ENCODE results near the gene CDK5R1.
A peak's percentile ranks its signal among the peaks of the same experiment; 100 is the strongest.

The CDK5R1 gene

DNA sequence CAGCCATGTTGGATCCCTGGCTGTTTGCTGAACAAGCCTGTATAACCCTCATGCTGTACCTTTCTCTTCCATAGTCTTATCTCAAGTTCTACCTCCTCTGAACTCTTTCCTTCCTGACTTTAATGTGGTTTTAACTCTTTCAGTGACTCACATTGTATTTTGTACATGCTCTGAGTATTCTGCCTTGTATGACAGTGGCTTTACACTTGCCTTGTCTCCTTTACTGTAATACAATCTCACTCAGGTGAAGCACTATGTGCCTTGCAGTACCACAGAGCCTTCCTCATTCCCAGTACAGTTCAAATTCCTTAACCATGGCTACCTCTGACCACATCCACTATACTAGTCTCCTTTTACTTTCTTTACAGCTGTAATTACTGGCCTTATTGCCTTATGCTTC, 28.4 kb upstream of the CDK5R1 start:
- no peaks in the 10 kb centered on the region for H3K9me3 Mint-ChIP-seq
- peaks cover 9 to 36% of the 10 kb centered on the region in 2 donors for H3K4me1 Mint-ChIP-seq
- no peaks in the 10 kb centered on the region for H3K27me3 Mint-ChIP-seq
- DNase-seq (no peak), ATAC-seq (replicated peaks) (no peak)
- H3K4me3 Mint-ChIP-seq, result no peak overlapping the region
- peaks cover 45 to 63% of the 10 kb centered on the region in 2 donors for H3K36me3 Mint-ChIP-seq
- H3K27ac Mint-ChIP-seq, result no peak overlapping the region

- no peak overlapping the region for H3K27ac Mint-ChIP-seq
Observed at GRCh38 chr17:32460054-32460453, 26.7 kb upstream of the CDK5R1 start.

GRCh38 chr17:32461498-32461852, 25.3 kb upstream of the CDK5R1 start:
- peak; percentile 4 to 39 for ATAC-seq (replicated peaks)
- no peak overlapping the region for H3K27ac Mint-ChIP-seq
- no peak overlapping the region for H3K4me3 Mint-ChIP-seq
- no peak for DNase-seq
- H3K36me3 Mint-ChIP-seq, result peaks cover 32 to 48% of the 10 kb centered on the region in 2 donors
- no peaks in the 10 kb centered on the region for H3K27me3 Mint-ChIP-seq
- H3K9me3 Mint-ChIP-seq, result no peaks in the 10 kb centered on the region
- peaks cover 9 to 36% of the 10 kb centered on the region in 2 donors for H3K4me1 Mint-ChIP-seq

More at GRCh38 chr17:32460054-32460453, 26.7 kb upstream of the CDK5R1 start:
- DNase-seq, result no peak
- Mint-ChIP-seq H3K4me1 (peaks cover 9 to 36% of the 10 kb centered on the region in 2 donors), H3K9me3 (no peaks in the 10 kb centered on the region), H3K36me3 (peaks cover 32 to 46% of the 10 kb centered on the region in 2 donors), H3K27me3 (no peaks in the 10 kb centered on the region), H3K4me3 (no peak overlapping the region)
- no peak for ATAC-seq (replicated peaks)

DNA sequence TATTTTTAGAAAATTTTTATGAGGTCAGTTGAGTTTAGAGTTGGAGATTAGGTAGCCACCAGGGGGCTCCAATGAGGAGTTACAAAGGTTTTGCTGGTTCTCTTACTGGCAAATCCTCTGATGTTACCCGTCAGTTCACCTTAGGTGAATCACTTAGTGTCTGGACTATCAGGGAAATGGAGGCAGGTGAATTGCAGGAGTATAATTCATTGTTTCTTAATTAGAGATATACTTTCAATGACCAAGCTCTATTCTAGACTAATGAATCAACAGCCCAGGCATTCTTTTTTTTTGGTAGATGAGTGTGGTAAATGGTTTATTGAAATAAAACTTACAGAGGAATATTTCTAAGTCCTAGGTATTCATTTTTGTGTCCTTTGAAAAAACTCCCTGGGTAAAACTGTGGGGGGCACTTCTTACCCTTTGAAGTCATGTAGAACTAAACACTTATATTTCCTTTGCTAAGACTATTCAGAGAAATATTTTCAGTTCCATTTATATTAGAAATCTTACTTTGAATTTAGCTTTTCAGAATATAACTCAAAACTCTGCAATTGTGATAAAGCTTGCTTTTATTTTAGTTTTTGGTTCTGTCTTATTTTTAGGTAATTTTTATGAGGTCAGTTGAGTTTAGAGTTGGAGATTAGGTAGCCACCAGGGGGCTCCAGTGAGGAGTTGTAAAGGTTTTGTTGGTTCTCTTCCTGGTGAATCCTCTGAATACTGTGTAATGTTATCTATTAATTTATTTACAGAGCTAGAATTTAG, 24.8 kb upstream of the CDK5R1 start:
- no peak overlapping the region for H3K27ac Mint-ChIP-seq
- DNase-seq (peak; percentile 31), ATAC-seq (replicated peaks) (peak; percentile 82 to 85)
- H3K4me3 Mint-ChIP-seq, result no peak overlapping the region
- no peaks in the 10 kb centered on the region for H3K27me3 Mint-ChIP-seq
- H3K9me3 Mint-ChIP-seq, result no peaks in the 10 kb centered on the region
- H3K36me3 Mint-ChIP-seq, result peaks cover 36 to 50% of the 10 kb centered on the region in 2 donors
- H3K4me1 Mint-ChIP-seq, result peaks cover 9 to 36% of the 10 kb centered on the region in 2 donors

DNA sequence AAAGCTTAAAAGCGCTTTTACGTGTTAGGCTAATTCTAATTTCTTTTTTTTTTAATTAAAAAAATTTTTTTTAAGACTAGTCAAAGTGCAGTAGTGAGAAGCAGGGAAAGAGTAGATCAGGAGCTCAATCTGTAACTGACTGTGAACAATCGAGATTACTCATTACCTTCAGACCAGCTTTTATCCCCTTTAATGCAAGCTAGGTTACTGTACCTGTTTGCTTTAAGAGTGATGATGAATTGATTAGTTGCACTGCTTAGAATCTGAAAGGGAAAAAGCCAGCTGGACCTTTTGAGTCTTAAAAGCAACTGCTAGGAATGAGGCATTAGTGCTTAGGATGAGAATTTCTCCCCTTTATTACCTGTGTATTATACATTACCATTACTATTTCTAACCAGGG, 23.5 kb upstream of the CDK5R1 start:
- H3K36me3 Mint-ChIP-seq, result peaks cover 40 to 49% of the 10 kb centered on the region in 2 donors
- H3K4me3 Mint-ChIP-seq, result no peak overlapping the region
- ATAC-seq (replicated peaks) (no peak), DNase-seq (no peak)
- peaks cover 9 to 41% of the 10 kb centered on the region in 2 donors for H3K4me1 Mint-ChIP-seq
- no peak overlapping the region for H3K27ac Mint-ChIP-seq
- no peaks in the 10 kb centered on the region for H3K9me3 Mint-ChIP-seq
- H3K27me3 Mint-ChIP-seq, result no peaks in the 10 kb centered on the region

GRCh38 chr17:32464374-32464773, 22.4 kb upstream of the CDK5R1 start:
- no peaks in the 10 kb centered on the region for H3K27me3 Mint-ChIP-seq
- DNase-seq, result no peak
- no peak overlapping the region for H3K4me3 Mint-ChIP-seq
- H3K36me3 Mint-ChIP-seq, result peaks cover 40 to 48% of the 10 kb centered on the region in 2 donors
- peaks cover 6 to 38% of the 10 kb centered on the region in 2 donors for H3K4me1 Mint-ChIP-seq
- no peak for ATAC-seq (replicated peaks)
- H3K27ac Mint-ChIP-seq, result no peak overlapping the region
- H3K9me3 Mint-ChIP-seq, result no peaks in the 10 kb centered on the region

DNA sequence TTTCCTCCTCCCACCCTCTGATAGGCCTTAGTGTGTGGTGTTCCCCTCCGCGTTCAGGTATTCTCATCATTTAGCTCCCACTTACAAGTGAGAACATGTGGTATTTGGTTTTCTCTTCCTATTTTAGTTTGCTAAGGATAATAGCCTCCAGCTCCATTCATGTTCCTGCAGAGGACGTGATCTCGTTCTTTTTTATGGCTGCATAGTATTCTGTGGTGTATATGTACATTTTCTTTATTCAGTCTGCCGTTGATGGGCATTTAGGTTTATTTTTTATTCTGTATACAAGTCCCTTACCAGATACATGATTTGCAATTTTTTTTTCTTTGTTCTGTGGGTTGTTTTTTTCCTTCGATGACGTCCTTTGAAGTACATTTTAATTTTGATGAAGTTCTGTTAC, 18.8 kb upstream of the CDK5R1 start:
- Mint-ChIP-seq H3K4me3 (no peak overlapping the region), H3K27me3 (no peaks in the 10 kb centered on the region), H3K9me3 (no peaks in the 10 kb centered on the region), H3K36me3 (peaks cover 42 to 48% of the 10 kb centered on the region in 2 donors), H3K4me1 (peaks cover 0 to 10% of the 10 kb centered on the region in 2 donors), H3K27ac (peak overlapping the region; percentile 26)
- DNase-seq (no peak), ATAC-seq (replicated peaks) (no peak)

DNA sequence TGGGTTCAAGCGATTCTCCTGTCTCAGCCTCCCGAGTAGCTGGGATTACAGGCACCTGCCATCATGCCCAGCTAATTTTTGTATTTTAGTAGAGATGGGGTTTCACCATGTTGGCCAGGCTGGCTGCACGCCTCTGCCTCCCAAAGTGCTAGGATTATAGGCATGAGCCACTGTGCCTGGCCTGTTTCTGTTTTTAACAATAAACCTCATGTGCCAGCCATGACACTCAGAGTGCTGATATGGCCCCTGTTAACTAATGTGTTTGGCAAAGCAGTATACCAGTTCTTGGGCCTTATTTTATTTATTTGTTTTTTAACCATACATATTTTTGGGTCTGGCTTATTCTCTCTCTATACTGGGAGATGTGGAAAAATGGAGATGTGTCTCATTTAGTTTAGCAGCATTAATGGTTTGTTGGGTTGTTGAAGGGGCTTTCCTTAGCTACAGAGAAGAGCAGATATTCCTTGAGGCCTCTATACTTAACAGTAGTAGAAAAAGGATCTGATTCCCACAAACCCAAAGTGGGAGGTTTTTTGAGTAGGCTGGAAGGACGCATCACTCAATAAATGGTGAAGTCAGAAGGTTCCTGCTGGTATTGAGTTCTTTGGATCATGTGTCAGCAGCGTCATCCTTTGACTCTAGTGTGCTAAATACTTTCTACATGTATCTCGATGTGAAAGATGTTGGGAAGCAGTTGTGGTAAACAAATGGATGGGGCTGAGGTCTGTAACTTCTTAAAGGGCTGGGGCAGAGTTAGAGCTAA, 16.2 kb upstream of the CDK5R1 start:
- Mint-ChIP-seq H3K4me1 (peaks cover 0 to 10% of the 10 kb centered on the region in 2 donors), H3K27ac (no peak overlapping the region), H3K36me3 (peaks cover 55 to 68% of the 10 kb centered on the region in 2 donors), H3K4me3 (no peak overlapping the region), H3K27me3 (no peaks in the 10 kb centered on the region), H3K9me3 (no peaks in the 10 kb centered on the region)
- no peak for DNase-seq
- no peak for ATAC-seq (replicated peaks)

- H3K36me3 Mint-ChIP-seq, result peaks cover 53 to 67% of the 10 kb centered on the region in 2 donors
- no peak overlapping the region for H3K4me3 Mint-ChIP-seq
- DNase-seq (no peak), ATAC-seq (replicated peaks) (no peak)
- no peak overlapping the region for H3K27ac Mint-ChIP-seq
- peaks cover 0 to 10% of the 10 kb centered on the region in 2 donors for H3K4me1 Mint-ChIP-seq
- no peaks in the 10 kb centered on the region for H3K9me3 Mint-ChIP-seq
- H3K27me3 Mint-ChIP-seq, result no peaks in the 10 kb centered on the region
Observed at GRCh38 chr17:32471652-32472051, 15.1 kb upstream of the CDK5R1 start.

DNA sequence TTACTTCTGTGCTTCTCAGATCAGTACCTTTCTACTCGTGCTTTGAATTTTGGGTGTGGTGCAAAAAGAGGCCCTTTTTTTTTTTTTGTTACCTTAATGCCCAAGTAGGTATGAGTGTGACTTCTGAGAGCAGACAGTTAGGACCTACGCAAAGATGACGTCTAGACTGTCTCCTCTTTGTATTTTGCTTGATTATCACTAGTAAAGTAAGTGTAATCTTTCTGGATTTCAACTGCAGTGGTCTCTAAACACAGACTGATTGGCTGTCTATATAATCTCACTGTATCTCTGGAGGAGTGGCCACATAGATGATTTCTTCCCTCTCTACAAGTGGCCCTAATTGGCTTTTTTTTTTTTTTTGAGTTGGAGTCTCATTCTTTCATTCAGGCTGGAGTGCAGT, 11.5 kb upstream of the CDK5R1 start:
- ATAC-seq (replicated peaks) (no peak), DNase-seq (no peak)
- H3K4me1 Mint-ChIP-seq, result peaks cover 0 to 5% of the 10 kb centered on the region in 2 donors
- H3K36me3 Mint-ChIP-seq, result peaks cover 44 to 68% of the 10 kb centered on the region in 2 donors
- H3K9me3 Mint-ChIP-seq, result no peaks in the 10 kb centered on the region
- no peaks in the 10 kb centered on the region for H3K27me3 Mint-ChIP-seq
- H3K4me3 Mint-ChIP-seq, result no peak overlapping the region
- no peak overlapping the region for H3K27ac Mint-ChIP-seq

DNA sequence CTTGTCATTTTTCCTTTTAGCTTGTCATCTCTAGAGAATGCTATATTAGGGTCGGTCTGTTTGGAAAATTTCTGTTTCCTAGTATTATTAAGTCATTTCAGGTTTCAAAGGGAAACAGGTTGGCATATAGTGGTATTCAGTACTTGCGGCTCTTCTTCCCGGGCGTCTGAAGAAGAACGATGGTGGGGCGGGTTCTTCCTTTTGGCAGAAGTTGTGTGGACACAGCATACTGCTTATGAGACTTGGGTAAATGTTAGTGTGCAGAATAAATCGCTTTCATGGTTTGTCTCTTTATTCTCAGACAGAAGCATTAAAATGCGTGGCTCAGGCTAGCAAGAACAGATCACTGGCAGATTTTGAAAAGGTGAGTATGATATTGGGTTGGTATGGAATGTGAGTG, 9.6 kb upstream of the CDK5R1 start:
- no peak for DNase-seq
- Mint-ChIP-seq H3K9me3 (no peaks in the 10 kb centered on the region), H3K27ac (no peak overlapping the region), H3K36me3 (peaks cover 35 to 56% of the 10 kb centered on the region in 2 donors), H3K27me3 (no peaks in the 10 kb centered on the region), H3K4me1 (peaks cover 0 to 1% of the 10 kb centered on the region in 2 donors), H3K4me3 (no peak overlapping the region)
- no peak for ATAC-seq (replicated peaks)

GRCh38 chr17:32479074-32479617, 7.6 kb upstream of the CDK5R1 start:
- Mint-ChIP-seq H3K27ac (peak overlapping the region; percentile 10), H3K4me3 (no peak overlapping the region), H3K27me3 (no peaks in the 10 kb centered on the region), H3K36me3 (peaks cover 35 to 55% of the 10 kb centered on the region in 2 donors), H3K4me1 (peaks cover 1 to 14% of the 10 kb centered on the region in 2 donors), H3K9me3 (no peaks in the 10 kb centered on the region)
- no peak for DNase-seq
- no peak for ATAC-seq (replicated peaks)

DNA sequence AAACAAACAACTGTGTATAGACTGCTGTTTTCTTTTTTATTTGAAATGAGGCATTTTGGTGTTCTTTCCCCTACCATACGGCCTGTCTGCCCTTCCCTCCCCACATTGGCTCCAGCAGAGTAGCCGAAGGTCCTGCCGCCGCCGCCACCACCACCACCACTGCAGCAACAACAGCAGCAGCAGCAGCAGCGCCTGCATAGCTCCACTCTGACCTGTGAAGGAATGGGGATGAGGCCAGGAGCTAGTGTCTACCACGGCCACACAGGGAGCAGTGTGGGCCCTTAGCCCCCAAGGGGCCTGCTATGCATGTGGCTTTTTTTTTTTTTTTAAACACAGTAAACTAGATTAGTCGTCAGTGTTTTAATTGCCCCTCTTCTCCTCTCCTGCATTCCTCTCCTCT, 5.6 kb upstream of the CDK5R1 start:
- peaks cover 22 to 41% of the 10 kb centered on the region in 2 donors for H3K36me3 Mint-ChIP-seq
- H3K4me1 Mint-ChIP-seq, result peaks cover 6 to 17% of the 10 kb centered on the region in 2 donors
- H3K9me3 Mint-ChIP-seq, result no peaks in the 10 kb centered on the region
- no peak overlapping the region for H3K4me3 Mint-ChIP-seq
- H3K27ac Mint-ChIP-seq, result no peak overlapping the region
- DNase-seq, result no peak
- no peaks in the 10 kb centered on the region for H3K27me3 Mint-ChIP-seq
- no peak for ATAC-seq (replicated peaks)

DNA sequence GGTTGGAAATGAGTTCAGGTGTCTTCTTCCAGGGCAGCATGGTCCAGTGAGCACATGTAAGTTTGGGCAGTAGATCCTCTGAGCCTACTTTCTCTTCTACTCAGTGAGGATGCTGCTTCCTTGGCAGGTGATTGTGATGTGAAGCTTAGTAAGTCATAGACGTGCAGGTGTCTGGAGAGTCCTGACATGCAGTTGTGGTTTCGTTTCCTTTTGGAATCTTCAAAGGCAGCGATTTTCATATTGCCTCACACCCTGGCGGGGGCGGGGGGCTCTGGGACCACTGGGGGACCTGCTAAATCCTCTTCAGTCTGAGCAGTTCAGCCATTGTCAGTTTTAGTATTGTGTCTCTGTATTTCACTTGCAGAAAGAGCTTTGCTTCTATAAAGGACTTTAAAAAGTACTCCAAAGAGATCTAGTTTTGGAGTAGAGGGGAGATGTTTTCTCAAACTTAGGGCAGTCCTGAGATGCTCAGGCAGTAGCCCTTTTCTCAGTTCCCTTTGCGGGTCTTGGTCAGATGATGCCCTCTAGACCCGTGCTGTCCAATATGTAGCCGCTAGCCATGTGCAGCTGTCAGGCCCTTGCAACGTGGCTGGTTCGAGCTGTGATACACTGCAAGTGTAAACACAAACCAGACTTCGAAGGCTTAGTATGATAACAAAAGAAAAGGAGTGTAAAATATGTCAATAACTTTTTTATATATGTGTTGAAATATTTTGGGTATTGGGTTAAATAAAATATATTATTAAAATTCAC, 4.0 kb upstream of the CDK5R1 start:
- no peak overlapping the region for H3K27ac Mint-ChIP-seq
- DNase-seq, result no peak
- H3K4me3 Mint-ChIP-seq, result no peak overlapping the region
- peaks cover 9 to 21% of the 10 kb centered on the region in 2 donors for H3K4me1 Mint-ChIP-seq
- H3K27me3 Mint-ChIP-seq, result no peaks in the 10 kb centered on the region
- H3K36me3 Mint-ChIP-seq, result peaks cover 15 to 32% of the 10 kb centered on the region in 2 donors
- no peaks in the 10 kb centered on the region for H3K9me3 Mint-ChIP-seq
- no peak for ATAC-seq (replicated peaks)

All from stimulated activated naive B cell treated with anti-CD40 and anti-IgM and Interleukin-4, amounts not matched to agents 10 μg/mL and 1 μg/mL and 100 μg/mL, for 72 hours (primary cell).